ENCODE measurements around the gene CCDC13. TPM values are rescaled to one million over a fixed set of nuclear protein-coding genes. Genes with fewer than 3 reads are reported as not detected.

CCDC13 gene
- total RNA-seq, 1 donor from 2014 or later: 1.7 TPM

- no peak for TF ChIP-seq CTCF (IDR thresholded peaks at IDR 0.05)
- CTCF ChIA-PET: interaction anchor here (1.0 to 3.0 kb wide), 8 partner anchors 13 to 195 kb away, joined by 3 to 16 read pairs (median 3); partner anchors contain the start of gene SEC22C
- H3K4me1 Mint-ChIP-seq: peaks cover 25% of the 10 kb centered on the region
- no peaks in the 10 kb centered on the region for H3K9me3 Mint-ChIP-seq
- H3K27ac Mint-ChIP-seq: no peak overlapping the region
- ATAC-seq (ENCODE audit: low read depth) (no peak), DNase-seq (no peak)
- POLR2A ChIA-PET: interaction anchor here (1.0 kb wide), 1 partner anchor 161 kb away, joined by 4 read pairs; the partner anchor contains the start of gene SEC22C
- H3K27me3 Mint-ChIP-seq: no peaks in the 10 kb centered on the region
- no peaks in the 10 kb centered on the region for H3K36me3 Mint-ChIP-seq (ENCODE audit: low read depth)
- no peak overlapping the region for H3K4me3 Mint-ChIP-seq
- intact Hi-C loops (cut with micrococcal nuclease): loop anchor here (5.0 to 10.0 kb wide), 2 partner anchors 81 to 499 kb away; no protein-coding TSS in a partner anchor
Measured at GRCh38 chr3:42743204-42743995, 29.7 kb downstream of the CCDC13 start.

GRCh38 chr3:42742688-42743087, 30.4 kb downstream of the CCDC13 start:
- POLR2A ChIA-PET: no interaction called here

GRCh38 chr3:42742259-42742658, 30.8 kb downstream of the CCDC13 start:
- no peak overlapping the region for H3K4me3 Mint-ChIP-seq
- ChIA-PET CTCF (interaction anchor here (1.4 to 2.6 kb wide), 2 partner anchors 37 to 139 kb away, joined by 3 to 6 read pairs; no protein-coding TSS in a partner anchor), POLR2A (no interaction called here)
- no peak for DNase-seq
- no peak for ATAC-seq (ENCODE audit: low read depth)
- intact Hi-C loops (cut with micrococcal nuclease): loop anchor here (5.0 to 10.0 kb wide), 2 partner anchors 80 to 497 kb away; no protein-coding TSS in a partner anchor
- no peak overlapping the region for H3K27ac Mint-ChIP-seq
- no peaks in the 10 kb centered on the region for H3K9me3 Mint-ChIP-seq
- no peak for TF ChIP-seq CTCF (IDR thresholded peaks at IDR 0.05)
- no peaks in the 10 kb centered on the region for H3K36me3 Mint-ChIP-seq (ENCODE audit: low read depth)
- H3K4me1 Mint-ChIP-seq: peaks cover 21% of the 10 kb centered on the region
- no peaks in the 10 kb centered on the region for H3K27me3 Mint-ChIP-seq

More at GRCh38 chr3:42742688-42743087, 30.4 kb downstream of the CCDC13 start:
- no peak for TF ChIP-seq CTCF (IDR thresholded peaks at IDR 0.05)
- ATAC-seq (ENCODE audit: low read depth): no peak
- H3K27ac Mint-ChIP-seq: no peak overlapping the region
- intact Hi-C loops (cut with micrococcal nuclease): loop anchor here (5.0 to 10.0 kb wide), 2 partner anchors 80 to 498 kb away; no protein-coding TSS in a partner anchor
- no peak for DNase-seq
- H3K9me3 Mint-ChIP-seq: no peaks in the 10 kb centered on the region
- peaks cover 25% of the 10 kb centered on the region for H3K4me1 Mint-ChIP-seq
- no peak overlapping the region for H3K4me3 Mint-ChIP-seq
- H3K27me3 Mint-ChIP-seq: no peaks in the 10 kb centered on the region
- no peaks in the 10 kb centered on the region for H3K36me3 Mint-ChIP-seq (ENCODE audit: low read depth)
- CTCF ChIA-PET: interaction anchor here (1.4 to 2.6 kb wide), 2 partner anchors 37 to 139 kb away, joined by 3 to 6 read pairs; no protein-coding TSS in a partner anchor

- no peak overlapping the region for H3K4me3 Mint-ChIP-seq
- H3K4me1 Mint-ChIP-seq: peaks cover 21% of the 10 kb centered on the region
- POLR2A ChIA-PET: no interaction called here
- intact Hi-C loops (cut with micrococcal nuclease): loop anchor here (5.0 to 10.0 kb wide), 2 partner anchors 79 to 497 kb away; no protein-coding TSS in a partner anchor
- no peaks in the 10 kb centered on the region for H3K36me3 Mint-ChIP-seq (ENCODE audit: low read depth)
- CTCF ChIA-PET: interaction anchor here (1.4 to 2.6 kb wide), 2 partner anchors 38 to 140 kb away, joined by 3 to 6 read pairs; no protein-coding TSS in a partner anchor
- no peaks in the 10 kb centered on the region for H3K9me3 Mint-ChIP-seq
- no peak overlapping the region for H3K27ac Mint-ChIP-seq
- ATAC-seq (ENCODE audit: low read depth) (no peak), DNase-seq (no peak)
- TF ChIP-seq CTCF (IDR thresholded peaks at IDR 0.05): no peak
- no peaks in the 10 kb centered on the region for H3K27me3 Mint-ChIP-seq
Measured at GRCh38 chr3:42741796-42742195, 31.3 kb downstream of the CCDC13 start.

Data from activated B cell treated with CpG ODN at 0.5 μM for 24 hours (primary cell).